Femur (tissue), 1 donor: ENCODE data around the gene TBC1D7.
A peak's percentile ranks its signal among the peaks of the same experiment; 100 is the strongest.

Experiments
- DNase-seq: peaks from one replicate; pipeline ENCODE4 v3.0.0-alpha.2; 2017

The TBC1D7 gene

GRCh38 chr6:13328076-13328874 lies at the start of gene TBC1D7:
TSS of gene TBC1D7 (minus strand) at chr6:13328537. CDS start at chr6:13326898, 1,639 bp downstream.
- DNase-seq = peak; percentile 96

- no peak for DNase-seq
Observed at GRCh38 chr6:13377054-13377758, 48.9 kb upstream of the TBC1D7 start.

GRCh38 chr6:13375360-13375878 lies 47.1 kb upstream of the TBC1D7 start:
- DNase-seq = no peak

- no peak for DNase-seq
Observed at GRCh38 chr6:13373919-13374318, 45.6 kb upstream of the TBC1D7 start.

GRCh38 chr6:13373488-13373886 lies 45.1 kb upstream of the TBC1D7 start:
- no peak for DNase-seq

GRCh38 chr6:13372688-13373487 lies 44.6 kb upstream of the TBC1D7 start:
- no peak for DNase-seq

GRCh38 chr6:13372076-13372475 lies 43.7 kb upstream of the TBC1D7 start:
- DNase-seq = no peak

- no peak for DNase-seq
Observed at GRCh38 chr6:13371421-13372072, 43.2 kb upstream of the TBC1D7 start.

- no peak for DNase-seq
Observed at GRCh38 chr6:13370623-13371022, 42.3 kb upstream of the TBC1D7 start.

- no peak for DNase-seq
Observed at GRCh38 chr6:13369591-13369990, 41.3 kb upstream of the TBC1D7 start.

- no peak for DNase-seq
Observed at GRCh38 chr6:13368731-13369115, 40.4 kb upstream of the TBC1D7 start.

- DNase-seq = no peak
Observed at GRCh38 chr6:13368079-13368730, 39.9 kb upstream of the TBC1D7 start.

- no peak for DNase-seq
Observed at GRCh38 chr6:13367396-13367795, 39.1 kb upstream of the TBC1D7 start.

GRCh38 chr6:13365320-13365719 lies 37.0 kb upstream of the TBC1D7 start:
- DNase-seq = no peak

GRCh38 chr6:13364842-13365241 lies 36.5 kb upstream of the TBC1D7 start:
- no peak for DNase-seq

GRCh38 chr6:13362412-13362811 lies 34.1 kb upstream of the TBC1D7 start:
- DNase-seq = no peak

GRCh38 chr6:13360671-13361540 lies 32.6 kb upstream of the TBC1D7 start:
- DNase-seq = no peak

- no peak for DNase-seq
Observed at GRCh38 chr6:13359287-13359686, 30.9 kb upstream of the TBC1D7 start.

GRCh38 chr6:13358511-13358910 lies 30.2 kb upstream of the TBC1D7 start:
- no peak for DNase-seq

- peak; percentile 67 for DNase-seq
Observed at GRCh38 chr6:13357551-13358075, 29.3 kb upstream of the TBC1D7 start.
